ENCODE data around the gene IGSF21.

DNA sequence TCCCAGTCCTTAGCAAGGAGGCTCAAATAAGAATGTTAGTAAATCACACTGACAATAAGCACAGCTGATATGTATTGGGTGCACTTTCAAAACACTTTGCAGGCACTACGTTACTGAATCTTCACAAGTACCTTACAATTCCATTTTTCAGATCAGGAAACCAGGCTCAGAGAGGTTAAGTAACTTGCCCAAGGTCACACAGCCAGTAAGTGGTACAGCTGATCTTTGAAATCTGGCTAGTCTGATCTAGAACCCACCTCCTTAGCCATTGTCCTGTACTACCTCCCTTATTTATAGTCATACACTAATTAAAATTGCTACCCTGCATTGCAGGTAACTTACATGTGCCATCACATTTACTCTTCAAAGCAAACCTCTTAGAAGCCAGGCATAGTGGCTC lies 251.0 kb downstream of the IGSF21 start:
- no peak for TF ChIP-seq TAF1 (conservative IDR thresholded peaks at IDR 0.05)
- TF ChIP-seq FOXA2 (IDR thresholded peaks at IDR 0.05) = no peak
- no peak for TF ChIP-seq RAD21 (IDR thresholded peaks at IDR 0.05)
- TF ChIP-seq, protein P1, sequence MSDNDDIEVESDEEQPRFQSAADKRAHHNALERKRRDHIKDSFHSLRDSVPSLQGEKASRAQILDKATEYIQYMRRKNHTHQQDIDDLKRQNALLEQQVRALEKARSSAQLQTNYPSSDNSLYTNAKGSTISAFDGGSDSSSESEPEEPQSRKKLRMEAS (IDR thresholded peaks at IDR 0.05) = no peak
- no peak for TF ChIP-seq GABPA (IDR thresholded peaks at IDR 0.05 in 1 of 2, conservative IDR thresholded peaks at IDR 0.05 in 1 of 2)
- no peak for TF ChIP-seq CTCF (IDR thresholded peaks at IDR 0.05; ENCODE audit: low read depth, low read length, missing input control)

All from liver (tissue), 3 donors.